SK-N-MC (cell line): Measurements from ENCODE around the gene DNAJB6.

Source experiments
- EZH2 ChIP-seq: fragments of 200-600 bp; sonication (generic); IDR thresholded peaks from one replicate; pipeline ENCODE4 v1.6.1; 2017; ENCODE audit warnings: antibody characterized with exemption
- FOXP2 ChIP-seq: optimal IDR thresholded peaks from 2 replicates; pipeline ENCODE3; 2011; ENCODE audit warnings: mild to moderate bottlenecking, moderate library complexity; ENCODE audit not compliant: insufficient read depth; ENCODE audit errors: extremely low read length, control extremely low read depth
- POLR2AphosphoS5 ChIP-seq: IDR thresholded peaks from 2 replicates; pipeline ENCODE4 v1.6.1; 2012; ENCODE audit warnings: mild to moderate bottlenecking, low read depth, low read length, borderline replicate concordance

DNA sequence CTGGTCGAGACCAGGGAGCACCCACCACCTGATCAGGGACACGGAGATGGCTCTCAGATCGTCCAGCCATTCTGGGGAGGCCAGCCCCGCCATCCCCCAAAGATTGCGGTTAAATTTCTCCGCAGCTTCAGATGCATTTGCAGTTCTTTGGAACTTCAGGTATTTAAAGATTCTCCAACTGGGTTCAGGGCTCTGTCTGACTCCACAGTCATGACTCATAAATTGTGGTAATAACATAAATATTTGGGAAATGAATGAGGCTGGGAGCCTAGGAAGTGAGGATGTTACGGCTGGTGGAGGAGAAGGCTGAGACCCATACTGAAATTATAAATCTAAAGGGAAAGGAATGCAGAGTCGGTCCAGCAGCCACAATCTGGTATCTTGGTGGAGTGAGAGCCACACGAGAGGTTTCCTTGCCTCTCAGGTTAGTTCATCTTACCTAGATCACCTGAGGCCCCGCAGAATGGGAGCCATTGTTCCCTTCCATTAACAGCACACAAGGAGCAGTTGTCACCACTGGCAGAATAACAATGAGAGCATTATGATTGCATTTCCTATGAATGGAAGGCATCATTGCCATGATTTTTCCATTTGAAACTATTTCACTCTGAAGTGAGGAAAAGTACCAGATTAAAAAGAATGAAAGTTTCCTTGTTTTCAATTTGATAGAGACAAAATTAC lies 26.7 kb upstream of the DNAJB6 start:
- TF ChIP-seq EZH2 (no peak), POLR2AphosphoS5 (no peak), FOXP2 (no peak)
